Measurements from ENCODE around the gene PCDH9.

PCDH9 gene

DNA sequence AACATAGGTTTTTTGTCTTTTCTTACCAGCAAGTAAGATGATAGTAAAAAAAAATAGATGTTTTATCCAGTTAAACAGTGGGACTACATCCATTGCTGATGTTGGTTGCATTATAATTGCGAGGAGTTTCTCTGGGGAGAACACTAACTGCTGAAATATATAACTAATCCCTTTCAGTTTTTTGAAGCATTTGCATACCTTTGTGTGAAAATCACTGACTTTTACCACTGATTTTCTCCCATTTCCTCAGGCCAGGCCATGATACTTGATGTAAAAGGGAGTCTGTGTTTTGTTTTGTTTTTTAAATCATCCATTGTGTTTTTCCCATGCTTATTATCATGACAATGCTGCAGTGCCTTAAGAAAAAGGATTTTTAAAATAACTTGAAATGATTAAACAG lies 699.5 kb downstream of the PCDH9 start:
- no peak overlapping the region for H3K4me3 ChIP-seq (ENCODE audit: low read length in 2 of 2)
- H3K4me1 ChIP-seq (ENCODE audit: control insufficient read depth, insufficient read depth, low read length) = no peaks in the 10 kb centered on the region
- no peak overlapping the region for H3K9ac ChIP-seq (ENCODE audit: low read length in 2 of 2)
- no peaks in the 10 kb centered on the region for H3K27me3 ChIP-seq (ENCODE audit: control insufficient read depth in 1 of 2, insufficient read depth in 2 of 2, low read length in 2 of 2)
- H3K36me3 ChIP-seq (ENCODE audit: control insufficient read depth in 2 of 2, insufficient read depth in 2 of 2, low read length in 2 of 2) = no peaks in the 10 kb centered on the region
- H3K27ac ChIP-seq (ENCODE audit: low read length) = no peak overlapping the region
- H3K9me3 ChIP-seq (ENCODE audit: control insufficient read depth in 2 of 2, low read length in 2 of 2) = no peaks in the 10 kb centered on the region

DNA sequence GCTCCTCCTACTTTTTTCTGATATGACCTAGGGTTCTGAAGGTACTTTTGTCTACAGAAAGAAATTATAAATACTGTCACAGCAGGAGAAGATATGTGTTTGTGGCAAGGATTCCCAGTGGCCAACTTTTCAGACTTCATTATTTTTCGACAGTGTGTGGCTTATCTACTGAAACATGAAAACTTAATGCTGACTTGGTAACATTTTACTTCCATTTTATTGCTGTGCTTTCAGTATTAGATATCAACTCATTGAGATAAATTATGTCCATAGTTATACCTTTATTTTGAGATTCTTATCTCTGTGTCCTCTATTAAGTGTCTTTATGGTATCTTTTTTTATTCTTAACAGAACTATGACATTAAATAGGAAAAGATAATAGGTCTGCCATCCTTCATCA lies 700.0 kb downstream of the PCDH9 start:
- no peaks in the 10 kb centered on the region for H3K27me3 ChIP-seq (ENCODE audit: control insufficient read depth in 1 of 2, insufficient read depth in 2 of 2, low read length in 2 of 2)
- H3K9me3 ChIP-seq (ENCODE audit: control insufficient read depth in 2 of 2, low read length in 2 of 2) = no peaks in the 10 kb centered on the region
- H3K4me3 ChIP-seq (ENCODE audit: low read length in 2 of 2) = no peak overlapping the region
- H3K27ac ChIP-seq (ENCODE audit: low read length) = no peak overlapping the region
- no peak overlapping the region for H3K9ac ChIP-seq (ENCODE audit: low read length in 2 of 2)
- no peaks in the 10 kb centered on the region for H3K4me1 ChIP-seq (ENCODE audit: control insufficient read depth, insufficient read depth, low read length)
- H3K36me3 ChIP-seq (ENCODE audit: control insufficient read depth in 2 of 2, insufficient read depth in 2 of 2, low read length in 2 of 2) = no peaks in the 10 kb centered on the region

DNA sequence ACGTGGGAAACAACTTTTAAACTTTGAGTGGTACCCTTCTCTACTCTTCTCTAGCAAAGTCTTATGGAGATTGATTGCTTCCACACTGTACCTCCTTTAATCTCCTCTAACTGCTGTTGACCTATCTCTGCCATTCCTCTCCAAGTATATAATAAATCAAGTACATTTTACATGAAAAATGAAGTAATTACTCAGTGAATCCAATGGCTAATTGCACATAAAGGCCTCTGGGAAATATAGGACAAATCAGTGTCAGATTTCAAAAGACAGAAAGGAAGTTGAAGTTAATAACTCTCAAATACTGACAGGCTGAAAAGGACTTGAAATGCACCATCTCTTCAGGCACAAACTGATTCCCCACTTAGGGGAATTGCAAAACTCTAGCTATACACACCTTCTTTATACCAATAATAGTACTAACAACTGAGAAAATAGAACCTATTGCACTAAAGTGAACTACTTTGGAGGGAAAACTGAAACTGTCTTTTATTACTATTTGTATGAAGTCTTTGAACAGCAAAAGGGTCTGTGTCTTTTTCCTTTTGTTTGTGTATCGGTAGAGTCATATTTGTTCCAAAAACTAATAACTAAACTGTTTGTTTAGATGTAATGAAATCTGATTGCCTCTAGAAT lies 701.1 kb downstream of the PCDH9 start:
- Histone ChIP-seq H3K4me1 (ENCODE audit: control insufficient read depth, insufficient read depth, low read length) (no peaks in the 10 kb centered on the region), H3K9ac (ENCODE audit: low read length in 2 of 2) (no peak overlapping the region), H3K36me3 (ENCODE audit: control insufficient read depth in 2 of 2, insufficient read depth in 2 of 2, low read length in 2 of 2) (no peaks in the 10 kb centered on the region), H3K4me3 (ENCODE audit: low read length in 2 of 2) (no peak overlapping the region), H3K27ac (ENCODE audit: low read length) (no peak overlapping the region), H3K9me3 (ENCODE audit: control insufficient read depth in 2 of 2, low read length in 2 of 2) (no peaks in the 10 kb centered on the region), H3K27me3 (ENCODE audit: control insufficient read depth in 1 of 2, insufficient read depth in 2 of 2, low read length in 2 of 2) (no peaks in the 10 kb centered on the region)

DNA sequence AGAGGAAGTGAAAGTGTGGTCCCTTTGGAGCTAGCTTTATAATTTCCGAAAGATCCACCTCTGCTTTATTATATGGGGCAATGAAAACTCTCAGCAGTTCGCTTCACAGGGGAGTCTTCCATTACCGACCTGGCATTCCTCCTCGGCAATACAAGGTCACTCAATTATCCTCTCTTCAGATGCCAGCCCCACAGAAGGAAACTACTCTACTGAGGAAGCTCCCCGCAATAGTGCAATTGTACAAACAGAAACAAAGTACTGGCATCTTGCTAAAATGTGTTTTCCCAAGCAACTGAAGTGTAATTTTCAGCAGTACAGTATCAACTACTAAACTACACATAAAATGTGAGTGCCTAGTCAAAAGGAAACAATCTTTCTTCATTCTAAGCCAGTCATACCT lies 702.0 kb downstream of the PCDH9 start:
- no peaks in the 10 kb centered on the region for H3K27me3 ChIP-seq (ENCODE audit: control insufficient read depth in 1 of 2, insufficient read depth in 2 of 2, low read length in 2 of 2)
- H3K4me1 ChIP-seq (ENCODE audit: control insufficient read depth, insufficient read depth, low read length) = no peaks in the 10 kb centered on the region
- no peak overlapping the region for H3K4me3 ChIP-seq (ENCODE audit: low read length in 2 of 2)
- H3K36me3 ChIP-seq (ENCODE audit: control insufficient read depth in 2 of 2, insufficient read depth in 2 of 2, low read length in 2 of 2) = no peaks in the 10 kb centered on the region
- H3K27ac ChIP-seq (ENCODE audit: low read length) = no peak overlapping the region
- H3K9me3 ChIP-seq (ENCODE audit: control insufficient read depth in 2 of 2, low read length in 2 of 2) = no peaks in the 10 kb centered on the region
- no peak overlapping the region for H3K9ac ChIP-seq (ENCODE audit: low read length in 2 of 2)

DNA sequence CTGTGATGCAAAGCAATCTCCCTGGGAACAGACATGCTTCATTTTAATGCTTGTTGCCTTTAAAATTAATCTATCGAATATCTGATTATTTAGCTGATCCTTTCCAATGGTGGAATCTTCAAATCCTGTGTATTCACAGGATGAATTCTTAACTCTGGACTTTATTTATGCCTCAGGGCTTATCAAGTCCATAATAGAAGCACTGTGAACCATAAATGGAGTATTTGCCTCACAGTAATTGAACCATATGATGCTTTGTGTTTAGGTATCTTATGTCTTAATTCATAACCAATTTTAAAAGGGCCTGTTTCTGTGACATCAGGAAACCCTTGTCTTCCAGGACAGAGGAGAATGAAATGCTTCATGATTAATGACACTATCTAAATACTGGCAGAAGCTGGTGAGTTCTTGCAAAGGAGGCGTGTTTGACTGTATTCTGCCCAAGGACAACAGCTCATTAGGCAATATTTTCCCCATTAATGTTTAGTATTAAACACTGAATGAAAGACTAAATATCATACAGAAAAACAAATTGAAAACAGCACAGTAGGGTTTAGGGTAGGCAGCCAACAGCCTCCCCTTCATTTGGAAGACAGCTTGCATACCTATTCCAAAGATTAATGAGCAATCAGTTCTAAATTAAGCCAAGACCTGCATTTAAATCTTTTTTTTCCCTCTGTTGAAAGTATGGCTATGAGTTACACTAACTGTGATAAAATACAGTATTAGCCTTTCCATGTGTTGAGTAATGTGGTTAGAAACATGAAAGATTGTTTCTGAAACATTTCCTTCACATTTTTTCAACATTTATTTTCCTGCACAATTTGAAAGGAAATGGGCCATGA lies 709.4 kb downstream of the PCDH9 start:
- Histone ChIP-seq H3K27me3 (ENCODE audit: control insufficient read depth in 1 of 2, insufficient read depth in 2 of 2, low read length in 2 of 2) (no peaks in the 10 kb centered on the region), H3K9me3 (ENCODE audit: control insufficient read depth in 2 of 2, low read length in 2 of 2) (no peaks in the 10 kb centered on the region), H3K36me3 (ENCODE audit: control insufficient read depth in 2 of 2, insufficient read depth in 2 of 2, low read length in 2 of 2) (no peaks in the 10 kb centered on the region), H3K4me1 (ENCODE audit: control insufficient read depth, insufficient read depth, low read length) (peaks cover 4% of the 10 kb centered on the region), H3K4me3 (ENCODE audit: low read length in 2 of 2) (no peak overlapping the region), H3K27ac (ENCODE audit: low read length) (no peak overlapping the region), H3K9ac (ENCODE audit: low read length in 2 of 2) (no peak overlapping the region)

DNA sequence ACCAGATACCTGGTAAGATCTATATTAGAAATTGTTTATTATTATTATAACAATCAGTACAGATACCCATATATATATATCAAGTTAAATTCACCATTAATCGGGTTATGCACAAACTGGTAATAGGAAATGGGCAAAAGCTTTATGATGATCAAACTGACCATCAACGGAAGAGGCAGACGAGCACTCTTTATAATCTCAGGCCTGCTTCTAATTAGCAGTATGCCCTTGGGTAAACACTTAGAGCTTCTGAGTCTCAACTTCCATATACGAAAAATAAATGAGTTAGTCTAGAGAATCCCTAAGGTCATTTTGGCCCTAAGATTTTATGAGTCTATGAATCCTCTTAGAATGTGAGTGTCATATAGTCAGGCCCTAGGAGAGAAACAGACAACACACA lies 710.9 kb downstream of the PCDH9 start:
- Histone ChIP-seq H3K36me3 (ENCODE audit: control insufficient read depth in 2 of 2, insufficient read depth in 2 of 2, low read length in 2 of 2) (no peaks in the 10 kb centered on the region), H3K27ac (ENCODE audit: low read length) (no peak overlapping the region), H3K4me1 (ENCODE audit: control insufficient read depth, insufficient read depth, low read length) (peaks cover 4% of the 10 kb centered on the region), H3K9ac (ENCODE audit: low read length in 2 of 2) (no peak overlapping the region), H3K9me3 (ENCODE audit: control insufficient read depth in 2 of 2, low read length in 2 of 2) (no peaks in the 10 kb centered on the region), H3K27me3 (ENCODE audit: control insufficient read depth in 1 of 2, insufficient read depth in 2 of 2, low read length in 2 of 2) (no peaks in the 10 kb centered on the region), H3K4me3 (ENCODE audit: low read length in 2 of 2) (no peak overlapping the region)

DNA sequence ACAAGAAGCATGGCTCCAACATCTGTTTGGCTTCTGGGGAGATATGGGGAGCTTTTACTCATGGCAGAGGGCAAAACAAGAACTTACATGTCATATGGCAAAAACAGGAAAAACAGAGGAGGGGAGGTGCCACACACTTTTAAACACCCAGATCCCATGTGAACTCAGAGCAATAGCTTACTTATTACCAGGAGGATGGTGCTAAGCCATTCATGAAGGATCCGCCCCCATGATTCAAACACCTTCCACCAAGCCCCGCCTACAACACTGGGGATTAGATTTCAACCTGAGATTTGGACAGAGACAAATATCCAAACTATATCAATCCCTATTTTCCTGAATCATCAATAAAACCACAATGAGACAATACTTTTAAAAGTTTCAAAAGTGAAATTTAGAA lies 712.1 kb downstream of the PCDH9 start:
- Histone ChIP-seq H3K27ac (ENCODE audit: low read length) (no peak overlapping the region), H3K27me3 (ENCODE audit: control insufficient read depth in 1 of 2, insufficient read depth in 2 of 2, low read length in 2 of 2) (no peaks in the 10 kb centered on the region), H3K36me3 (ENCODE audit: control insufficient read depth in 2 of 2, insufficient read depth in 2 of 2, low read length in 2 of 2) (no peaks in the 10 kb centered on the region), H3K9me3 (ENCODE audit: control insufficient read depth in 2 of 2, low read length in 2 of 2) (no peaks in the 10 kb centered on the region), H3K9ac (ENCODE audit: low read length in 2 of 2) (no peak overlapping the region), H3K4me3 (ENCODE audit: low read length in 2 of 2) (no peak overlapping the region), H3K4me1 (ENCODE audit: control insufficient read depth, insufficient read depth, low read length) (peaks cover 4% of the 10 kb centered on the region)

DNA sequence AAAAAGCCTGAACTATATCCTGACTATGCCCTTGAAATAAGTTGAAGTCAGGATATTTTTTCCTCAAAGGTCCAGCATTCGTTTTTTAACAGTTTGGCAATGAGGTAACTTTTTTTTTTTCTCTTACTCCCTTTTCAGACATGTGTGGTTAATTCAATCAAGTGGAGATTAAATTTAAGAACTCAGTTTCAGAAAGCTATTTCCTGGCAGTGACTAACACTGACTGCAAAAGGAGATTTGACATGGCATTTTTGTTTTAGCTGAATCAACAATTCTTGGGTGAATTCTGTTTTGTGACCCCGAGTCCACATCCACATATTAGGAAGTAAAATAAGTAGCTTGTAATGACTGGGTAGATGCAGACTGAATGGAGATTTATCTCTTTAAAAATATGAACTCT lies 716.4 kb downstream of the PCDH9 start:
- Histone ChIP-seq H3K27me3 (ENCODE audit: control insufficient read depth in 1 of 2, insufficient read depth in 2 of 2, low read length in 2 of 2) (no peaks in the 10 kb centered on the region), H3K9ac (ENCODE audit: low read length in 2 of 2) (no peak overlapping the region), H3K4me1 (ENCODE audit: control insufficient read depth, insufficient read depth, low read length) (no peaks in the 10 kb centered on the region), H3K27ac (ENCODE audit: low read length) (no peak overlapping the region), H3K9me3 (ENCODE audit: control insufficient read depth in 2 of 2, low read length in 2 of 2) (no peaks in the 10 kb centered on the region), H3K36me3 (ENCODE audit: control insufficient read depth in 2 of 2, insufficient read depth in 2 of 2, low read length in 2 of 2) (no peaks in the 10 kb centered on the region), H3K4me3 (ENCODE audit: low read length in 2 of 2) (no peak overlapping the region)

DNA sequence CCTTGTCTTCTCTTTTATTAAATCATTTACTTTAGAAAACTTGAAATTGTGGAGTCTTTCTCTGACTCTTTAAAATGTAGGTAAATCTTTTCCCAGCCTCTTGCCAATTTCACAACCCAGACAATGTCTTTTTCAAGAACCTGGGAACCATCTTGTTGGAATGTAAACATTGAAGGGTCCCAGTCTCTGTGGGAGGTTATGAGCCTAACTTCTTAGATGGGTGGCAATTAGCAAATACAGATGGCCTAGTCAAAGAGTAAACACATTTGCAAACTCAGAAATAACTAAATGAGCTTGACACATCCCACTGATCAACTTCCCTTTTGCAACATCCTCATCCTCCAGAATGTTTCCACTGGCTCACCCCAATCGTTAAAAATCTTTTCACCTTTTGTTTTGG lies 721.0 kb downstream of the PCDH9 start:
- Histone ChIP-seq H3K9ac (ENCODE audit: low read length in 2 of 2) (no peak overlapping the region), H3K4me1 (ENCODE audit: control insufficient read depth, insufficient read depth, low read length) (no peaks in the 10 kb centered on the region), H3K27ac (ENCODE audit: low read length) (no peak overlapping the region), H3K36me3 (ENCODE audit: control insufficient read depth in 2 of 2, insufficient read depth in 2 of 2, low read length in 2 of 2) (no peaks in the 10 kb centered on the region), H3K27me3 (ENCODE audit: control insufficient read depth in 1 of 2, insufficient read depth in 2 of 2, low read length in 2 of 2) (no peaks in the 10 kb centered on the region), H3K4me3 (ENCODE audit: low read length in 2 of 2) (no peak overlapping the region), H3K9me3 (ENCODE audit: control insufficient read depth in 2 of 2, low read length in 2 of 2) (no peaks in the 10 kb centered on the region)

DNA sequence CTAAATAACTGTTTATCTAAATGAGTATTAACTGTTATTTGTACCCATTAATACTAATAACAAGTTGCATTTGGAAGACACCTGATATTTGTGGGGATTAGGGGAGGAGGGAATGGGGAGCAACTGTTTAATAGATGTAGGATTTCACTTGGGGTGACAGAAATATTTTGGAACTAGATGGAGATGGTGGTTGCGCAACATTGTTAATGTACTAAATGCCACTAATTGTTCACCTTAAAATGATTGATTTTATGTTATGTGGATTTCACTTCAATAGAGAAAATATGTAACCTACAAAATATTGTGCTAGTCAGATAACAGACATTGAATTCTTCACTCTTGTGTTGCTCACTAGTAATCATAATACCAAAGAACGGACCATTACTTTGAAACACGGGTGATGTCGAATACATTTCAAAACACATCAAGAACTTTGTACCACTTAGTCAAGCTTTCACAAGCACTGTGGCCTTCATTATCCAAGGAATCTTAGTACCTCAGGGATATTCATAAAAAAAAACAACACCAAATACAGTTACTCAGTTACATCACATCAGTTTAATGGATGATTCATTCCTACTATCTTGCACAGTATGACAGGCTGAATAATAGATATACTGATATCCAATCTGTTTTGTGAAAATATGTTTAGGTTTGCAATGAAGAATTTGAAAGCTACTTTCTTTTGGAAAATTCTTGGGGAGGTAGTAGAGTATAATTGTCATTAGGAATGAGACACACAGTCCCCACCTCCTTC lies 721.8 kb downstream of the PCDH9 start:
- H3K27me3 ChIP-seq (ENCODE audit: control insufficient read depth in 1 of 2, insufficient read depth in 2 of 2, low read length in 2 of 2) = no peaks in the 10 kb centered on the region
- no peak overlapping the region for H3K27ac ChIP-seq (ENCODE audit: low read length)
- no peaks in the 10 kb centered on the region for H3K36me3 ChIP-seq (ENCODE audit: control insufficient read depth in 2 of 2, insufficient read depth in 2 of 2, low read length in 2 of 2)
- no peaks in the 10 kb centered on the region for H3K4me1 ChIP-seq (ENCODE audit: control insufficient read depth, insufficient read depth, low read length)
- no peaks in the 10 kb centered on the region for H3K9me3 ChIP-seq (ENCODE audit: control insufficient read depth in 2 of 2, low read length in 2 of 2)
- no peak overlapping the region for H3K4me3 ChIP-seq (ENCODE audit: low read length in 2 of 2)
- H3K9ac ChIP-seq (ENCODE audit: low read length in 2 of 2) = no peak overlapping the region
